GM23338 (cell line): ENCODE results near the gene PPME1. TPM values are rescaled to one million over a fixed set of nuclear protein-coding genes. Genes with fewer than 3 reads are reported as not detected.

ENCODE experiments used
- ATAC-seq: fragments of 200-7000 bp; cut with Tn5 transposase; 3 replicates; pipeline ENCODE4 v1.9.1; 2020
- DNase-seq: peaks from one replicate; pipeline ENCODE4 v3.0.0-alpha.2; 2015; ENCODE audit warnings: low spot score
- H2AFZ ChIP-seq: fragments of 200-600 bp; sonication (generic); 2 replicates; pipeline ENCODE4 v1.8.0; 2016; ENCODE audit warnings: antibody characterized with exemption, mild to moderate bottlenecking, moderate library complexity
- H3F3A ChIP-seq: fragments of 200-600 bp; sonication (generic); replicated peaks from 2 replicates; pipeline ENCODE4 v1.8.0; 2017; ENCODE audit warnings: antibody characterized with exemption, mixed run types, low read depth
- H3K27ac ChIP-seq: fragments of 200-600 bp; sonication (generic); 2 replicates; pipeline ENCODE4 v1.6.1; 2016; ENCODE audit warnings: low read depth
- H3K27me3 ChIP-seq: fragments of 200-600 bp; sonication (generic); 2 replicates; pipeline ENCODE4 v1.8.0; 2016; ENCODE audit warnings: mild to moderate bottlenecking, mixed run types, moderate library complexity; ENCODE audit not compliant: insufficient read depth
- H3K36me3 ChIP-seq: fragments of 200-600 bp; sonication (generic); 2 replicates; pipeline ENCODE4 v1.8.0; 2016; ENCODE audit warnings: mild to moderate bottlenecking; ENCODE audit not compliant: insufficient read depth
- H3K4me1 ChIP-seq: fragments of 200-600 bp; sonication (generic); 2 replicates; pipeline ENCODE4 v1.8.0; 2016; ENCODE audit warnings: mild to moderate bottlenecking, moderate library complexity; ENCODE audit not compliant: insufficient read depth
- H3K4me2 ChIP-seq: fragments of 200-600 bp; sonication (generic); 2 replicates; pipeline ENCODE4 v1.7.1; 2017; ENCODE audit warnings: mixed run types
- H3K4me3 ChIP-seq: fragments of 200-600 bp; sonication (generic); 2 replicates; pipeline ENCODE4 v1.6.1; 2016; ENCODE audit warnings: mixed run types
- H3K79me2 ChIP-seq: fragments of 200-600 bp; sonication (generic); replicated peaks from 2 replicates; pipeline ENCODE4 v1.8.0; 2017; ENCODE audit warnings: mild to moderate bottlenecking; ENCODE audit not compliant: insufficient read depth
- H3K9me2 ChIP-seq: fragments of 200-600 bp; sonication (generic); 2 replicates; pipeline ENCODE4 v1.8.0; 2017; ENCODE audit not compliant: insufficient read depth
- H4K20me1 ChIP-seq: fragments of 200-600 bp; sonication (generic); replicated peaks from 2 replicates; pipeline ENCODE4 v1.8.0; 2017; ENCODE audit warnings: mild to moderate bottlenecking; ENCODE audit not compliant: insufficient read depth
- H3K27ac Mint-ChIP-seq: 2 replicates; pipeline ENCODE4 v1.8.0; 2020; ENCODE audit warnings: inconsistent platforms, mild to moderate bottlenecking, moderate library complexity, mixed read lengths
- H3K27me3 Mint-ChIP-seq: 3 replicates; pipeline ENCODE4 v1.8.0; 2022; ENCODE audit warnings: low read depth, mild to moderate bottlenecking, moderate library complexity, mixed read lengths, inconsistent platforms; ENCODE audit not compliant: insufficient read depth, poor library complexity
- H3K36me3 Mint-ChIP-seq: 3 replicates; pipeline ENCODE4 v1.8.0; 2021; ENCODE audit warnings: low read depth, mild to moderate bottlenecking, inconsistent platforms, moderate library complexity, mixed read lengths
- H3K4me1 Mint-ChIP-seq: 3 replicates; pipeline ENCODE4 v1.8.0; 2020; ENCODE audit warnings: mild to moderate bottlenecking, inconsistent platforms, mixed read lengths
- H3K4me3 Mint-ChIP-seq: 3 replicates; pipeline ENCODE4 v1.8.0; 2021; ENCODE audit warnings: moderate library complexity, mild to moderate bottlenecking, inconsistent platforms, mixed read lengths
- H3K9me3 Mint-ChIP-seq: 3 replicates; pipeline ENCODE4 v1.8.0; 2020; ENCODE audit warnings: moderate library complexity, mild to moderate bottlenecking, inconsistent platforms, mixed read lengths
- CREB1 ChIP-seq: fragments of 250-450 bp; sonication (Bioruptor Pico); IDR thresholded peaks from 2 replicates; pipeline ENCODE4 v1.5.0; 2020; ENCODE audit warnings: low read depth, mild to moderate bottlenecking, moderate library complexity
- CTCF ChIP-seq, 2 experiments: fragments of 200-600 bp in 1 of 2; sonication (generic) in 1 of 2; conservative IDR thresholded peaks; 2 replicates each; pipeline versions ENCODE4 v1.5.1 to v1.6.1; 2016 to 2017; ENCODE audit warnings: antibody characterized with exemption in 2 of 2, low read depth in 2 of 2, mild to moderate bottlenecking in 2 of 2, moderate library complexity in 1 of 2
- ETS1 ChIP-seq: IDR thresholded peaks from 2 replicates; pipeline ENCODE4 v1.6.1; 2016; ENCODE audit warnings: antibody characterized with exemption
- EZH2 ChIP-seq: fragments of 200-600 bp; sonication (generic); IDR thresholded peaks from one replicate; pipeline ENCODE4 v1.8.0; 2017; ENCODE audit warnings: antibody characterized with exemption, mild to moderate bottlenecking, low read depth; ENCODE audit not compliant: unreplicated experiment
- EZH2phosphoT487 ChIP-seq: fragments of 200-600 bp; sonication (generic); IDR thresholded peaks from one replicate; pipeline ENCODE4 v1.8.1; 2018; ENCODE audit warnings: antibody characterized with exemption; ENCODE audit not compliant: unreplicated experiment
- JUNB ChIP-seq: IDR thresholded peaks from one replicate; pipeline ENCODE4 v1.6.1; 2016; ENCODE audit warnings: antibody characterized with exemption; ENCODE audit not compliant: unreplicated experiment
- NANOG ChIP-seq: IDR thresholded peaks from 2 replicates; pipeline ENCODE4 v1.6.1; 2016; ENCODE audit warnings: antibody characterized with exemption, borderline replicate concordance
- POLR2AphosphoS5 ChIP-seq: IDR thresholded peaks from 2 replicates; pipeline ENCODE4 v1.6.1; 2016; ENCODE audit warnings: antibody characterized with exemption, low read depth
- REST ChIP-seq: IDR thresholded peaks from one replicate; pipeline ENCODE4 v1.6.1; 2018; ENCODE audit warnings: antibody characterized with exemption; ENCODE audit not compliant: unreplicated experiment
- STAT1 ChIP-seq: IDR thresholded peaks from one replicate; pipeline ENCODE4 v1.6.1; 2016; ENCODE audit warnings: antibody characterized with exemption; ENCODE audit not compliant: unreplicated experiment
- ZNF114 ChIP-seq: fragments of 250-450 bp; sonication (Bioruptor Pico); IDR thresholded peaks from 2 replicates; pipeline ENCODE4 v1.5.0; 2020; ENCODE audit warnings: mild to moderate bottlenecking, moderate library complexity
- ZNF331 ChIP-seq: fragments of 250-450 bp; sonication (Bioruptor Pico); IDR thresholded peaks from 2 replicates; pipeline ENCODE4 v1.5.0; 2020; ENCODE audit warnings: low read depth, mild to moderate bottlenecking, moderate library complexity
- ZNF462 ChIP-seq: fragments of 250-450 bp; sonication (Bioruptor Pico); IDR thresholded peaks from 2 replicates; pipeline ENCODE4 v1.5.0; 2020; ENCODE audit warnings: mild to moderate bottlenecking, moderate library complexity
- polyA plus RNA-seq: library from polyadenylated mRNA; unstranded; fragments of >200 nt; fragmentation: Nextera tagmentation; extraction: Ambion mirVana; gene quantifications from 2 replicates; pipeline ENCODE4 v1.2.1, GENCODE V29; 2016
- total RNA-seq: library from RNA; depleted of rRNA; stranded (reverse); fragments of >200 nt; shearing (Covaris generic); gene quantifications from 2 replicates; pipeline ENCODE4 v1.2.3, GENCODE V29; 2014

PPME1 gene
- total and polyA plus RNA-seq, 2 experiments from 2014 or later: 32.1 to 37.2 TPM

GRCh38 chr11:74185285-74185684, 14.2 kb downstream of the PPME1 start:
- TF ChIP-seq ETS1 (no peak), EZH2 (no peak), CTCF (conservative IDR thresholded peaks at IDR 0.05; ENCODE audit: low read depth in 2 of 2) (no peak), POLR2AphosphoS5 (no peak), REST (no peak), JUNB (no peak), ZNF331 (CRISPR knock-in tag) (no peak), EZH2phosphoT487 (no peak), ZNF462 (no peak), CREB1 (no peak), NANOG (no peak), ZNF114 (CRISPR knock-in tag) (no peak), STAT1 (no peak)
- no peaks in the 10 kb centered on the region for H3K4me1 ChIP-seq
- no peak overlapping the region for H3K27ac ChIP-seq
- Mint-ChIP-seq H3K27me3 (no peaks in the 10 kb centered on the region), H3K4me1 (no peaks in the 10 kb centered on the region), H3K36me3 (peaks cover 15% of the 10 kb centered on the region), H3K4me3 (no peak overlapping the region), H3K27ac (no peak overlapping the region), H3K9me3 (peaks cover 2% of the 10 kb centered on the region; the same call in 2 of the 3 replicates)
- peaks cover 14% of the 10 kb centered on the region for H4K20me1 ChIP-seq
- no peaks in the 10 kb centered on the region for H3K36me3 ChIP-seq
- H3F3A ChIP-seq: no peaks in the 10 kb centered on the region
- no peak overlapping the region for H2AFZ ChIP-seq
- H3K79me2 ChIP-seq: peaks cover 65% of the 10 kb centered on the region
- ATAC-seq: no peak
- H3K27me3 ChIP-seq: no peaks in the 10 kb centered on the region
- H3K4me3 ChIP-seq: no peak overlapping the region
- no peak overlapping the region for H3K4me2 ChIP-seq
- no peak for DNase-seq
- H3K9me2 ChIP-seq: no peaks in the 10 kb centered on the region
